Neutrophil (primary cell): ENCODE data around the gene DNAH10.

Experiments used
- H3K27ac ChIP-seq: fragments of 200-600 bp; sonication (generic); 2 replicates; pipeline ENCODE4 v1.5.1; 2016; ENCODE audit warnings: mild to moderate bottlenecking, moderate library complexity
- H3K27me3 ChIP-seq: fragments of 200-600 bp; sonication (generic); 2 replicates; pipeline ENCODE4 v1.6.0; 2016; ENCODE audit warnings: mild to moderate bottlenecking
- H3K36me3 ChIP-seq: fragments of 200-600 bp; sonication (generic); 2 replicates; pipeline ENCODE4 v1.5.1; 2017
- H3K4me1 ChIP-seq, 2 experiments: fragments of 200-600 bp in 1 of 2; sonication (generic) in 1 of 2; 1 replicate in 1 of 2; 2 replicates in 1 of 2; pipeline versions ENCODE4 v1.5.1 to v1.6.1; 2013 to 2016; ENCODE audit warnings: low read depth in 1 of 2, low read length in 1 of 2, mild to moderate bottlenecking in 1 of 2, moderate library complexity in 1 of 2; ENCODE audit not compliant: control insufficient read depth in 1 of 2, insufficient read depth in 1 of 2
- H3K4me3 ChIP-seq, 2 experiments: fragments of 200-600 bp in 1 of 2; sonication (generic) in 1 of 2; 1 replicate in 1 of 2; 2 replicates in 1 of 2; pipeline ENCODE4 v1.5.1; 2013 to 2016; ENCODE audit warnings: low read depth in 1 of 2, low read length in 1 of 2, mild to moderate bottlenecking in 1 of 2, moderate library complexity in 1 of 2
- H3K9me3 ChIP-seq: fragments of 200-600 bp; sonication (generic); 2 replicates; pipeline ENCODE4 v1.5.1; 2016
- TF ChIP-seq, protein P1 (sequence below): fragments of 200-600 bp; sonication (generic); IDR thresholded peaks from 2 replicates; pipeline ENCODE4 v1.5.1; 2016; ENCODE audit warnings: antibody characterized with exemption

Gene DNAH10

DNA sequence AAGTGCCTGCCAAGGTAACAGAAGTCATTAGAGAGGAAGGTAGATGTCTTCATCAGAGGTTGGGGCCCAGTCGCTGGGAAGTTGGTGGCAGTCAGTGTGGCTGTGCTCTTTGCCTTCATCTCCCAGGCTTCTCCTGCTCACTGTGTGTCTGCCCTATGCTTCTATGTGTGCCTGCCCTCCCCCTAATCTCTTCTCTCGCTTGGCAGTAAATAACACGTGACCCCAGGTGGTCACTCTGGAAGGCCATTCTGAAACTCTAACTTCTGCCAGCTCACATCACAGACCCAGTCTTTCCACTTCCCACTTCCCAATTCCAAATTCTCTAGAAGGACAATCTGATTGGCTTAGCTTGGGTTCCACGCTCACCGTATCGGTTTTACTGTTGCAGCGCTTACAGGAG, 220.2 kb downstream of the DNAH10 start:
- TF ChIP-seq, protein P1, sequence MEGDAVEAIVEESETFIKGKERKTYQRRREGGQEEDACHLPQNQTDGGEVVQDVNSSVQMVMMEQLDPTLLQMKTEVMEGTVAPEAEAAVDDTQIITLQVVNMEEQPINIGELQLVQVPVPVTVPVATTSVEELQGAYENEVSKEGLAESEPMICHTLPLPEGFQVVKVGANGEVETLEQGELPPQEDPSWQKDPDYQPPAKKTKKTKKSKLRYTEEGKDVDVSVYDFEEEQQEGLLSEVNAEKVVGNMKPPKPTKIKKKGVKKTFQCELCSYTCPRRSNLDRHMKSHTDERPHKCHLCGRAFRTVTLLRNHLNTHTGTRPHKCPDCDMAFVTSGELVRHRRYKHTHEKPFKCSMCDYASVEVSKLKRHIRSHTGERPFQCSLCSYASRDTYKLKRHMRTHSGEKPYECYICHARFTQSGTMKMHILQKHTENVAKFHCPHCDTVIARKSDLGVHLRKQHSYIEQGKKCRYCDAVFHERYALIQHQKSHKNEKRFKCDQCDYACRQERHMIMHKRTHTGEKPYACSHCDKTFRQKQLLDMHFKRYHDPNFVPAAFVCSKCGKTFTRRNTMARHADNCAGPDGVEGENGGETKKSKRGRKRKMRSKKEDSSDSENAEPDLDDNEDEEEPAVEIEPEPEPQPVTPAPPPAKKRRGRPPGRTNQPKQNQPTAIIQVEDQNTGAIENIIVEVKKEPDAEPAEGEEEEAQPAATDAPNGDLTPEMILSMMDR, result no peak

DNA sequence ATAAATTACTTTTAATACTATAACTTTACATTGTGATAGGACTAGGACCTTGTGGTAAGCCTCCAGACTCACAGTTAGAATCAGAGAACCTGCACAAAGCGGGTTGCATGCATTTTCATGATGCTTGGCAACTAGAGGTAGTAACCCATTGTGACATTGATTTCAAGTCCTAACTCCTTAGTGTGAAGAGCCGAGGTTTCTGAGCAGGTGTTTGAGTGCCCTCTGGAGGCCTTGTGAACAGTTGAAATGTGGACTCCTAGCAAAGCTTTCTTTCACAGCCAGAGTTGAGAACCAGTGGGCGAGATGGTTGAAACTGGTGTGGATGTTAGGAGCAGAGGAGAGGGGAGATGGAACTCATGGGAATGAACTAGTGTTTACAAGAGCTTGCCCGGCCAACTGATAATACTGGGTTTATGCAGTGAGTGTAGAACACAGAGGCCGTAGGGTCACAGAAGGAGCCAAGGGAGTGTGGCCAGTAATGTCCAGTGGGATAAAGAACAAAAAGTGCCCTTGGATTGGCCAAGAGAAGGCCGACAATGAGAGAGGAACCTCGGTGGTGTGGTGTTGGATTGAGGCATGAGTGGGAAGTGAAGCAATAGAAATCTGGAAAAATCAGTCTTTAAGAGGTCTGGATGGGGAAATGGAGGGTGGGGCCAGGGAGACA, 221.9 kb downstream of the DNAH10 start:
- H3K27ac ChIP-seq, result no peak overlapping the region
- TF ChIP-seq, protein P1, result no peak
- no peaks in the 10 kb centered on the region for H3K9me3 ChIP-seq
- H3K27me3 ChIP-seq, result no peaks in the 10 kb centered on the region
- H3K4me1 ChIP-seq, result no peaks in the 10 kb centered on the region
- H3K36me3 ChIP-seq, result no peaks in the 10 kb centered on the region
- no peak overlapping the region for H3K4me3 ChIP-seq

More for the DNA sequence above, 220.2 kb downstream of the DNAH10 start:
- Histone ChIP-seq H3K36me3 (no peaks in the 10 kb centered on the region), H3K4me1 (no peaks in the 10 kb centered on the region), H3K27ac (no peak overlapping the region), H3K4me3 (no peak overlapping the region), H3K9me3 (no peaks in the 10 kb centered on the region), H3K27me3 (no peaks in the 10 kb centered on the region)

DNA sequence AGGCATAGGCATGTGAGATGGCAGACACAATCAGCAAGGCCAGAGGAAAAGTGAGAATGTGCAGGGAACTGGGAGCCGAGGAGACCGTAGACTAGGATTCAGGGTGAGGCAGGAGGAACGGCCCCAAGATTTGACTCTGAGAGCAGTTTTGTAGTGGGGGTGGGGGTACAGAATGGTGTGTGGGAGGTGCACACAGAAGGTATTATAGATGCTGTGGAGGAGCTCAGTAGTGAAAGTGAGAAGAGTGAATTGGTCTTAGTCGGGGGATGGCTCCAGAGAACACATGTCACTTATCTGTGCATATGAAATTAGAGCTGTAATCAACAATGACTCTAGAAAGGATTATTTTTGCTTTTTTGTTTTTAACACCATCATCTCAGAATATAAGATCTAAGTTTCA, 222.8 kb downstream of the DNAH10 start:
- TF ChIP-seq, protein P1, result no peak
- Histone ChIP-seq H3K9me3 (no peaks in the 10 kb centered on the region), H3K36me3 (no peaks in the 10 kb centered on the region), H3K4me3 (no peak overlapping the region), H3K27ac (no peak overlapping the region), H3K4me1 (peaks cover 0 to 1% of the 10 kb centered on the region in 2 experiments), H3K27me3 (no peaks in the 10 kb centered on the region)
